A549 (cell line): ENCODE measurements around the gene IPO4. TPM values are rescaled to one million over a fixed set of nuclear protein-coding genes. Genes with fewer than 3 reads are reported as not detected.
A peak's percentile ranks its signal among the peaks of the same experiment; 100 is the strongest.

Experiments
- ATAC-seq, 2 experiments: fragments of 200-7000 bp in 1 of 2; fragments of >200 bp in 1 of 2; cut with Nextera tagmentation in 1 of 2; cut with Tn5 transposase in 1 of 2; 3 replicates each; pipeline versions ENCODE4 v1.8.0 to v1.9.1; 2018 to 2020; ENCODE audit warnings: mild to moderate bottlenecking in 1 of 2, moderate library complexity in 1 of 2
- CTCF ChIA-PET: fragments of 300-600 bp; sonication (Branson Sonifier 250); formaldehyde crosslinking; extraction: SDS; loops from one replicate; lab custom pipeline; 2021; ENCODE audit warnings: antibody characterized with exemption, inconsistent platforms; lab: Yijun Ruan, JAX
- POLR2A ChIA-PET: fragments of 350-600 bp; formaldehyde crosslinking; extraction: SDS; loops from one replicate; lab custom pipeline; 2021; ENCODE audit warnings: antibody characterized with exemption, inconsistent platforms; lab: Yijun Ruan, JAX
- DNase-seq, 2 experiments: peaks; one replicate each; pipeline versions ENCODE4 v3.0.0 to v3.0.0-alpha.2; 2011 to 2016; ENCODE audit warnings: low read depth in 1 of 2, low spot score in 1 of 2
- FAIRE-seq: peaks from 2 replicates; lab custom pipeline; 2011; peaks lifted over from hg19 to GRCh38; lab: Jason Lieb, UNC
- H3K27ac ChIP-seq, 2 experiments: fragments of >200 bp; sonication (Bioruptor Twin); formaldehyde crosslinking; 3 replicates each; pipeline ENCODE4 v1.5.1; 2016 to 2017
- H3K4me1 ChIP-seq: fragments of >200 bp; sonication (Bioruptor Twin); formaldehyde crosslinking; 3 replicates; pipeline ENCODE4 v1.6.1; 2016
- H3K4me2 ChIP-seq: fragments of >200 bp; sonication (Bioruptor Twin); formaldehyde crosslinking; 3 replicates; pipeline ENCODE4 v1.6.1; 2016
- H3K4me3 ChIP-seq: fragments of >200 bp; sonication (Bioruptor Twin); formaldehyde crosslinking; 3 replicates; pipeline ENCODE4 v1.5.1; 2016
- H3K9me3 ChIP-seq: fragments of >200 bp; sonication (Bioruptor Twin); formaldehyde crosslinking; 3 replicates; pipeline ENCODE4 v1.6.1; 2016
- BHLHE40 ChIP-seq: IDR thresholded peaks from 2 replicates; pipeline ENCODE4 v1.6.1; 2012; ENCODE audit warnings: low read depth, low read length, inconsistent platforms
- CBX8 ChIP-seq: fragments of 200-600 bp; sonication (generic); IDR thresholded peaks from 2 replicates; pipeline ENCODE4 v1.6.1; 2016
- CEBPB ChIP-seq, 2 experiments: fragments of >200 bp in 1 of 2; sonication (Bioruptor Twin) in 1 of 2; formaldehyde crosslinking in 1 of 2; IDR thresholded peaks; 2 replicates each; pipeline ENCODE4 v1.6.1; 2012 to 2016
- EHF ChIP-seq: fragments of 250-450 bp; sonication (Bioruptor Pico); IDR thresholded peaks from 2 replicates; pipeline ENCODE4 v1.5.0; 2020; ENCODE audit warnings: mild to moderate bottlenecking
- EP300 ChIP-seq, 2 experiments: fragments of >200 bp; sonication (Bioruptor Twin); formaldehyde crosslinking; IDR thresholded peaks; 2 replicates in 1 of 2; 3 replicates in 1 of 2; pipeline ENCODE4 v1.6.1; 2016 to 2017
- HES2 ChIP-seq: fragments of >200 bp; sonication (Bioruptor Twin); formaldehyde crosslinking; IDR thresholded peaks from 2 replicates; pipeline ENCODE4 v1.6.1; 2016
- HEYL ChIP-seq: fragments of 250-450 bp; sonication (Bioruptor Pico); IDR thresholded peaks from 2 replicates; pipeline ENCODE4 v1.8.0; 2021; ENCODE audit warnings: mild to moderate bottlenecking, moderate library complexity
- HOXA7 ChIP-seq: fragments of 250-450 bp; sonication (Bioruptor Pico); IDR thresholded peaks from 2 replicates; pipeline ENCODE4 v1.5.0; 2020; ENCODE audit warnings: mild to moderate bottlenecking, moderate library complexity
- HOXB13 ChIP-seq: fragments of 250-450 bp; sonication (Bioruptor Pico); IDR thresholded peaks from 2 replicates; pipeline ENCODE4 v1.5.0; 2020; ENCODE audit warnings: low read depth, mild to moderate bottlenecking, moderate library complexity
- JUN ChIP-seq, 2 experiments: fragments of >200 bp; sonication (Bioruptor Twin); formaldehyde crosslinking; IDR thresholded peaks; 2 replicates in 1 of 2; 3 replicates in 1 of 2; pipeline ENCODE4 v1.6.1; 2016 to 2017
- MAFK ChIP-seq: fragments of 450-650 bp; IDR thresholded peaks from 2 replicates; pipeline ENCODE4 v1.6.1; 2014; ENCODE audit not compliant: partially characterized antibody
- MAX ChIP-seq: IDR thresholded peaks from 2 replicates; pipeline ENCODE4 v1.6.1; 2012
- MYC ChIP-seq: IDR thresholded peaks from 2 replicates; pipeline ENCODE4 v1.6.1; 2012; ENCODE audit warnings: mild to moderate bottlenecking, inconsistent platforms, low read length, improper control_type of control experiment, borderline replicate concordance
- NFE2L2 ChIP-seq: fragments of 150-350 bp; conservative IDR thresholded peaks from 2 replicates; pipeline ENCODE4 v1.6.1; 2014; ENCODE audit warnings: low read length
- NPAS2 ChIP-seq: fragments of 250-450 bp; sonication (Bioruptor Pico); IDR thresholded peaks from 2 replicates; pipeline ENCODE4 v1.8.0; 2022; ENCODE audit warnings: mild to moderate bottlenecking, moderate library complexity, borderline replicate concordance
- PBX3 ChIP-seq: IDR thresholded peaks from 2 replicates; pipeline ENCODE4 v1.6.1; 2012
- PHF8 ChIP-seq: fragments of 200-600 bp; sonication (generic); IDR thresholded peaks from 2 replicates; pipeline ENCODE4 v1.6.1; 2016; ENCODE audit warnings: low read depth, mild to moderate bottlenecking, antibody characterized with exemption, moderate library complexity, borderline replicate concordance
- POLR2A ChIP-seq: IDR thresholded peaks from 2 replicates; pipeline ENCODE4 v1.6.1; 2012; ENCODE audit warnings: mild to moderate bottlenecking, low read length
- POLR2AphosphoS2 ChIP-seq: conservative IDR thresholded peaks from 2 replicates; pipeline ENCODE4 v1.6.1; 2012; ENCODE audit warnings: low read length, improper control_type of control experiment, inconsistent platforms
- RAD21 ChIP-seq, 2 experiments: fragments of >200 bp in 1 of 2; sonication (Bioruptor Twin) in 1 of 2; formaldehyde crosslinking in 1 of 2; IDR thresholded peaks in 1 of 2; conservative IDR thresholded peaks in 1 of 2; 2 replicates in 1 of 2; 3 replicates in 1 of 2; pipeline ENCODE4 v1.6.1; 2012 to 2018; ENCODE audit warnings: inconsistent platforms in 1 of 2
- RCOR1 ChIP-seq: fragments of 150-350 bp; IDR thresholded peaks from 2 replicates; pipeline ENCODE4 v1.6.1; 2014; ENCODE audit warnings: antibody characterized with exemption, low read length, low read depth
- RFX5 ChIP-seq: fragments of 450-650 bp; IDR thresholded peaks from 2 replicates; pipeline ENCODE4 v1.7.1; 2014; ENCODE audit warnings: antibody characterized with exemption, mild to moderate bottlenecking, moderate library complexity
- RNF2 ChIP-seq: fragments of 200-600 bp; sonication (generic); IDR thresholded peaks from 2 replicates; pipeline ENCODE4 v1.6.1; 2016; ENCODE audit warnings: low read depth, mild to moderate bottlenecking, antibody characterized with exemption, moderate library complexity, borderline replicate concordance
- SREBF2 ChIP-seq: fragments of 450-650 bp; IDR thresholded peaks from 2 replicates; pipeline ENCODE4 v1.6.1; 2014; ENCODE audit warnings: mild to moderate bottlenecking, moderate library complexity
- TP53 ChIP-seq: fragments of 250-450 bp; sonication (Bioruptor Pico); IDR thresholded peaks from 2 replicates; pipeline ENCODE4 v1.5.0; 2021; ENCODE audit warnings: mild to moderate bottlenecking, moderate library complexity
- USF2 ChIP-seq: fragments of 450-650 bp; IDR thresholded peaks from 2 replicates; pipeline ENCODE4 v1.6.1; 2014; ENCODE audit warnings: antibody characterized with exemption
- ZSCAN20 ChIP-seq: fragments of 250-450 bp; sonication (Bioruptor Pico); IDR thresholded peaks from 2 replicates; pipeline ENCODE4 v1.8.0; 2022; ENCODE audit warnings: mild to moderate bottlenecking, moderate library complexity
- WGBS: methylation state at CpG from one replicate; pipeline ENCODE4 v1.1.6; 2017; ENCODE audit errors: missing lambda C conversion rate; 5-methylcytosine and 5-hydroxymethylcytosine counted together
- polyA plus RNA-seq, 4 experiments: library from polyadenylated mRNA; depleted of rRNA in 3 of 4; stranded (reverse); fragments of >200 nt; fragmentation: RNase III in 1 of 4; extraction: RNeasy Plus Mini Kit Qiagen cat#74134 plus additional on column Dnase treatment in 1 of 4; gene quantifications; 2 replicates in 3 of 4; 3 replicates in 1 of 4; pipeline ENCODE4 v1.2.3, GENCODE V29; 2011 to 2017
- TF ChIP-seq, protein P1 (sequence below): fragments of >200 bp; sonication (Bioruptor Twin); formaldehyde crosslinking; IDR thresholded peaks from 3 replicates; pipeline ENCODE4 v1.6.1; 2016

The IPO4 gene
- polyA plus RNA-seq, 2 of the 4 experiments (the other 2 are of a cell fraction): 37.1 to 91.7 TPM

DNA sequence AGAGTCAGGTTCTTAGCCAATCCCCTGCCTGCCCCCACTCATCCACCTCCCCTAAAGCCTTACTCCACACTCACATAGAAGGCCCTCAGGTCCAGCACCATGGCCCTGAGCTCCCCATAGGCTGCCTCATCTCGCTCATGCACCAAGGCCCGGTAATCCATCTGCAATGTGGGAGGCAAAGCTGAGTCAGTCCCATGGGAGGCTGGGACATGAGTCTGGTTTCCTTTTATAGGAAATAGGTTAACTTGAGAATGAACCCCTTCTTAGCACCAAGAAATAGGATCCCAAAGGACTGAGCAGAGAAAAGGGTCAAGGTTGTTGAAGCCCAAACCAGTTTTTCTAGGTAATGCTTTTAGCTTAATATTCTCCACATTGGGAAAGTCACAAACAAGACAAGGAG, 45.1 kb downstream of the IPO4 start:
- POLR2A ChIA-PET: no interaction called here

DNA sequence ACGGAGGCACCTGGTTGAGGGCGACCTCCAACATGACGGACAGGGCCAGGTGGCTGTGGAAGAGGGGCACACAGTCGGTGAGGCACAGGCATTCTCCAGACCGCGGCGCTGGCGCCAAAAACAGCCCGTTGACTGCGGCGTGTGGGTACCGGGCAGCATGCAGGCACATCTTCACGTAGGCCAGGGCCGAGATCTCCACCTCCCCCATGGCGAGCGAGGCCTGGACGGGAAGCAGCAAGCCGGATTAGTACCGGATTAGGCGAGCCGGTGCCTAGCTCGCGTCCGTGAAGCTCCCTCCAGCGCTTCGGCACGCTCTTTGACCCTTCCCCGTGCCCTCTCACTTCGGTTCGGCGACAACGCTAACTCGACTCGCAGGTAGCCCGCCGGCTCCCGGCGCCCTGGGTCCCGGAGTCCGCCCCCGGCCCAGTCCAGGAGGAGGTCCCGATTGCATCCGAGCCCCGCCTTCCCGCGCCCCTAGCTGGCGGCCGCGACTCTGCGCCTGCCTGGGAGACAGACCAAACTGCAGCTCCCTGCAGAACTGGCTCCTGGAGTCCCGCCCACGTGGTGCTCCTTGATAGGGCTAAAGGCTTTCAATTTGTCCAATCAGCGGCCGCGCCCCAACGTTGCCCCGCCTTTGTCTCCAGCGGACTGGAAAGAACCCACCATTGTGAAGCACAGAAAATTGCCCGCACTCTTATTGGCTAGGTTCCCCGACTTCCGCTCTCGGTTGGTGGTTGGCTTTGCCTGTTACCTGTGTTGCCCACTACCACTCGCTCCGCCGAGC, 47.3 kb downstream of the IPO4 start, which contains the start of gene EMC9:
EMC9 (minus strand) TSS at position 495 of the 784 bp plus-strand sequence; CDS start at position 208, 287 bp downstream.
- no peak for FAIRE-seq

More for the DNA sequence above, 45.1 kb downstream of the IPO4 start:
- no peak for DNase-seq
- no peak for FAIRE-seq
- CTCF ChIA-PET: interaction anchor here (1.1 to 12.6 kb wide), 3 partner anchors 8 to 19 kb away, joined by 3 to 168 read pairs (median 3); partner anchors contain the start of genes IRF9 and PSME1
- Histone ChIP-seq H3K9me3 (no peaks in the 10 kb centered on the region), H3K27ac (no peak overlapping the region), H3K4me1 (peaks cover 31% of the 10 kb centered on the region), H3K4me3 (no peak overlapping the region), H3K4me2 (no peak overlapping the region)
- 95% methylated on average over 2 of the region's 2 CpGs for WGBS
- TF ChIP-seq EP300 (IDR thresholded peaks at IDR 0.05) (no peak), TP53 (no peak), HOXB13 (CRISPR knock-in tag) (no peak), BHLHE40 (no peak)
- no peak for ATAC-seq

More for the DNA sequence above, 47.3 kb downstream of the IPO4 start, which contains the start of gene EMC9:
- peak within 1 kb of the TSS; percentile 86 to 95 for H3K27ac ChIP-seq
- H3K9me3 ChIP-seq: no peaks in the 10 kb centered on the region
- peaks cover 39% of the 10 kb centered on the region for H3K4me1 ChIP-seq
- CTCF ChIA-PET: interaction anchor here (0.9 to 12.6 kb wide), 8 partner anchors 10 to 166 kb away, joined by 3 to 168 read pairs (median 4); partner anchors contain the start of genes CIDEB, DCAF11, FITM1 and IPO4
- H3K4me3 ChIP-seq: peak within 1 kb of the TSS; percentile 59
- POLR2A ChIA-PET: interaction anchor here (0.7 to 2.9 kb wide), 10 partner anchors 9 to 101 kb away, joined by 3 to 31 read pairs (median 4); partner anchors contain the start of genes DCAF11, IRF9, NRL and PCK2
- DNase-seq (peak; percentile 99), ATAC-seq (peak; percentile 81 to 93)
- 0% methylated on average over 59 of the region's 65 CpGs for WGBS
- TF ChIP-seq MAFK: peak; percentile 69
- 0 out of 2 replicates have a peak, but pooled peaks have one; percentile 61 for TF ChIP-seq PHF8
- TF ChIP-seq MYC: peak; percentile 25; the same call in 1 of the 2 replicates
- TF ChIP-seq HES2: no peak
- TF ChIP-seq CBX8: no peak
- TF ChIP-seq, protein P1, sequence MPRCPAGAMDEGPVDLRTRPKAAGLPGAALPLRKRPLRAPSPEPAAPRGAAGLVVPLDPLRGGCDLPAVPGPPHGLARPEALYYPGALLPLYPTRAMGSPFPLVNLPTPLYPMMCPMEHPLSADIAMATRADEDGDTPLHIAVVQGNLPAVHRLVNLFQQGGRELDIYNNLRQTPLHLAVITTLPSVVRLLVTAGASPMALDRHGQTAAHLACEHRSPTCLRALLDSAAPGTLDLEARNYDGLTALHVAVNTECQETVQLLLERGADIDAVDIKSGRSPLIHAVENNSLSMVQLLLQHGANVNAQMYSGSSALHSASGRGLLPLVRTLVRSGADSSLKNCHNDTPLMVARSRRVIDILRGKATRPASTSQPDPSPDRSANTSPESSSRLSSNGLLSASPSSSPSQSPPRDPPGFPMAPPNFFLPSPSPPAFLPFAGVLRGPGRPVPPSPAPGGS: peak; percentile 64; the same call in 1 of the 3 replicates
- no peak for TF ChIP-seq RNF2
- TF ChIP-seq POLR2AphosphoS2: no peak
- peak; percentile 89 for TF ChIP-seq USF2
- TF ChIP-seq MAX: peak; percentile 79
- no peak for TF ChIP-seq RCOR1
- no peak; a peak in 1 of 5 replicates for TF ChIP-seq RAD21 (conservative IDR thresholded peaks at IDR 0.05 in 1 of 2, IDR thresholded peaks at IDR 0.05 in 1 of 2)
- no peak for TF ChIP-seq NPAS2 (CRISPR knock-in tag)
- peak; percentile 49; the same call in 1 of the 2 replicates for TF ChIP-seq PBX3
- no peak for TF ChIP-seq SREBF2
- no peak for TF ChIP-seq ZSCAN20 (CRISPR knock-in tag)
- no peak for TF ChIP-seq EHF (CRISPR knock-in tag)
- peak; percentile 88 for TF ChIP-seq JUN (IDR thresholded peaks at IDR 0.05)
- no peak for TF ChIP-seq NFE2L2
- TF ChIP-seq RFX5: peak; percentile 85
- peak in 1 of 2 experiments; percentile 51; a peak in 1 of 4 replicates for TF ChIP-seq CEBPB (IDR thresholded peaks at IDR 0.05)
- no peak for TF ChIP-seq HEYL (CRISPR knock-in tag)
- TF ChIP-seq HOXA7 (CRISPR knock-in tag): no peak
- TF ChIP-seq POLR2A: peak; percentile 81; the same call in 1 of the 2 replicates
- peak within 1 kb of the TSS; percentile 83 for H3K4me2 ChIP-seq
